OCI-LY7 (cell line): ENCODE data around the gene BMAL1. TPM values are rescaled to one million over a fixed set of nuclear protein-coding genes. Genes with fewer than 3 reads are reported as not detected.

Source experiments
- BruUV-seq: library from RNA; stranded (reverse); fragments of 400-500 nt; replicated peaks from 2 replicates; lab custom pipeline; 2021; lab: Mats Ljungman, UMichigan
- CTCF ChIA-PET: fragments of 300-600 bp; sonication (Branson Sonifier 250); formaldehyde crosslinking; loops from one replicate; lab custom pipeline; 2022; ENCODE audit warnings: antibody characterized with exemption; ENCODE audit not compliant: unreplicated experiment; lab: Charles Lee
- POLR2A ChIA-PET: fragments of 300-600 bp; sonication (Branson Sonifier 250); formaldehyde crosslinking; loops from one replicate; lab custom pipeline; 2022; ENCODE audit warnings: antibody characterized with exemption; lab: Charles Lee
- DNase-seq: peaks from one replicate; pipeline ENCODE4 v3.0.0-alpha.2; 2015; ENCODE audit warnings: low spot score
- H2AFZ ChIP-seq: fragments of 200-600 bp; sonication (generic), shearing (Covaris generic); 2 replicates; pipeline ENCODE4 v1.6.1; 2014; ENCODE audit warnings: mild to moderate bottlenecking, antibody characterized with exemption, low read length, moderate library complexity
- H3K27ac ChIP-seq: fragments of 200-600 bp; sonication (generic); 2 replicates; pipeline ENCODE4 v1.5.1; 2014; ENCODE audit warnings: mixed run types, low read depth, mild to moderate bottlenecking, moderate library complexity, low read length, inconsistent platforms; ENCODE audit not compliant: poor library complexity, severe bottlenecking
- H3K36me3 ChIP-seq: fragments of 200-600 bp; sonication (generic); 2 replicates; pipeline ENCODE4 v1.6.1; 2014; ENCODE audit warnings: mild to moderate bottlenecking, antibody characterized with exemption, low read length, moderate library complexity, mixed read lengths; ENCODE audit not compliant: insufficient read depth
- H3K4me1 ChIP-seq: fragments of 200-600 bp; sonication (generic); 2 replicates; pipeline ENCODE4 v1.5.1; 2014; ENCODE audit warnings: mild to moderate bottlenecking, low read length; ENCODE audit not compliant: insufficient read depth, poor library complexity, severe bottlenecking
- H3K4me2 ChIP-seq: fragments of 200-600 bp; sonication (generic); 2 replicates; pipeline ENCODE4 v1.6.1; 2014; ENCODE audit warnings: mild to moderate bottlenecking, low read length
- H3K4me3 ChIP-seq: fragments of 200-600 bp; sonication (generic); 2 replicates; pipeline ENCODE4 v1.5.1; 2014; ENCODE audit warnings: mild to moderate bottlenecking, low read depth, low read length; ENCODE audit not compliant: poor library complexity, severe bottlenecking
- H3K79me2 ChIP-seq: fragments of 200-600 bp; sonication (generic); 2 replicates; pipeline ENCODE4 v1.6.1; 2016; ENCODE audit warnings: low read depth, mild to moderate bottlenecking, low read length, moderate library complexity, mixed read lengths; ENCODE audit not compliant: insufficient read depth
- H3K9me2 ChIP-seq: fragments of 200-600 bp; sonication (generic); 2 replicates; pipeline ENCODE4 v1.6.1; 2016; ENCODE audit warnings: mild to moderate bottlenecking, low read length, mixed read lengths; ENCODE audit not compliant: insufficient read depth
- H3K9me3 ChIP-seq: fragments of 200-600 bp; sonication (generic); 2 replicates; pipeline ENCODE4 v1.6.1; 2014; ENCODE audit warnings: mild to moderate bottlenecking, mixed run types, low read length, mixed read lengths
- H4K20me1 ChIP-seq: fragments of 200-600 bp; sonication (generic); 2 replicates; pipeline ENCODE4 v1.6.1; 2014; ENCODE audit warnings: mild to moderate bottlenecking, antibody characterized with exemption, low read length, moderate library complexity, mixed read lengths; ENCODE audit not compliant: insufficient read depth
- CTCF ChIP-seq: fragments of 200-600 bp; sonication (generic); conservative IDR thresholded peaks from 2 replicates; pipeline ENCODE4 v1.5.1; 2014; ENCODE audit warnings: mild to moderate bottlenecking, antibody characterized with exemption, low read length, moderate library complexity, mixed read lengths
- EZH2phosphoT487 ChIP-seq: fragments of 200-600 bp; sonication (generic); IDR thresholded peaks from 2 replicates; pipeline ENCODE4 v1.6.1; 2018; ENCODE audit warnings: low read depth, borderline replicate concordance, mild to moderate bottlenecking, mixed run types, antibody characterized with exemption, low read length, moderate library complexity, mixed read lengths
- intact Hi-C: fragments of 100-400 bp; cut with micrococcal nuclease; formaldehyde crosslinking; loops from one replicate; pipeline ENCODE4 v1.10.0; 2022; ENCODE audit not compliant: unreplicated experiment
- total RNA-seq, 2 experiments: library from RNA; depleted of rRNA in 1 of 2; stranded (reverse); fragments of >200 nt in 1 of 2; shearing (Covaris generic) in 1 of 2; gene quantifications; 2 replicates each; pipeline ENCODE4 v1.2.3, GENCODE V29; 2014 to 2022

Gene BMAL1
- total RNA-seq, 2 experiments from 2014 or later = not detected

GRCh38 chr11:13421561-13421960 is 144.0 kb downstream of the BMAL1 start:
- BruUV-seq = no TSS peak
- no peak for DNase-seq
- H3K4me2 ChIP-seq = no peak overlapping the region
- peaks cover 1% of the 10 kb centered on the region; the same call in 1 of the 2 replicates for H3K36me3 ChIP-seq
- peaks cover 6% of the 10 kb centered on the region for H3K4me1 ChIP-seq
- H3K27ac ChIP-seq = no peak overlapping the region
- H2AFZ ChIP-seq = no peak overlapping the region
- POLR2A ChIA-PET = interaction anchor here (1.5 kb wide), 1 partner anchor 20 kb away, joined by 6 read pairs; no protein-coding TSS in a partner anchor
- H3K4me3 ChIP-seq = no peak overlapping the region
- CTCF ChIA-PET = no interaction called here
- no peaks in the 10 kb centered on the region for H3K9me3 ChIP-seq
- 0 out of 2 replicates have a peak, but pooled peaks cover 4% of the 10 kb centered on the region for H4K20me1 ChIP-seq
- intact Hi-C loops = no loop called here
- 0 out of 2 replicates have a peak, but pooled peaks cover 5% of the 10 kb centered on the region for H3K79me2 ChIP-seq
- no peak for TF ChIP-seq EZH2phosphoT487
- no peak for TF ChIP-seq CTCF
- H3K9me2 ChIP-seq = no peaks in the 10 kb centered on the region

- Histone ChIP-seq H3K9me2 (no peaks in the 10 kb centered on the region), H4K20me1 (0 out of 2 replicates have a peak, but pooled peaks cover 4% of the 10 kb centered on the region), H3K4me3 (no peak overlapping the region), H3K4me1 (peaks cover 6% of the 10 kb centered on the region), H3K36me3 (no peaks in the 10 kb centered on the region), H3K79me2 (0 out of 2 replicates have a peak, but pooled peaks cover 7% of the 10 kb centered on the region), H3K9me3 (peaks cover 11% of the 10 kb centered on the region; the same call in 1 of the 2 replicates), H2AFZ (no peak overlapping the region), H3K4me2 (no peak overlapping the region), H3K27ac (no peak overlapping the region)
- DNase-seq = no peak
- no TSS peak for BruUV-seq
- intact Hi-C loops = no loop called here
- TF ChIP-seq EZH2phosphoT487 (no peak), CTCF (no peak)
- ChIA-PET CTCF (no interaction called here), POLR2A (interaction anchor here (0.8 to 1.1 kb wide), 2 partner anchors 14 to 22 kb away, joined by 3 to 4 read pairs; no protein-coding TSS in a partner anchor)
These were observed 145.8 kb downstream of the BMAL1 start for GRCh38 chr11:13423372-13423771.

GRCh38 chr11:13427440-13427839 is 149.8 kb downstream of the BMAL1 start:
- H3K4me1 ChIP-seq = peaks cover 6% of the 10 kb centered on the region
- TF ChIP-seq EZH2phosphoT487 (no peak), CTCF (no peak)
- no peaks in the 10 kb centered on the region for H3K9me2 ChIP-seq
- H3K36me3 ChIP-seq = no peaks in the 10 kb centered on the region
- no peak for DNase-seq
- H3K4me2 ChIP-seq = no peak overlapping the region
- intact Hi-C loops = no loop called here
- 0 out of 2 replicates have a peak, but pooled peaks cover 4% of the 10 kb centered on the region for H4K20me1 ChIP-seq
- H3K9me3 ChIP-seq = peaks cover 16% of the 10 kb centered on the region; the same call in 1 of the 2 replicates
- no peak overlapping the region for H3K4me3 ChIP-seq
- CTCF ChIA-PET = no interaction called here
- H2AFZ ChIP-seq = no peak overlapping the region
- H3K79me2 ChIP-seq = 0 out of 2 replicates have a peak, but pooled peaks cover 7% of the 10 kb centered on the region
- no peak overlapping the region for H3K27ac ChIP-seq
- POLR2A ChIA-PET = no interaction called here
- BruUV-seq = no TSS peak
